Activated T-cell treated with anti-CD3 and anti-CD28 coated beads, Interleukin-2, amount 50 U/mL, for 1 hour (primary cell): ENCODE data around the gene RSRC1.
"Not testable (repeated sequence)": the region's sequence is repeated elsewhere in the genome, so short reads cannot be mapped to it uniquely, and the experiment has no call there.

Source experiments
- DNase-seq: peaks from one replicate; pipeline ENCODE4 v3.0.0-alpha.2; 2020

The RSRC1 gene, protein sequence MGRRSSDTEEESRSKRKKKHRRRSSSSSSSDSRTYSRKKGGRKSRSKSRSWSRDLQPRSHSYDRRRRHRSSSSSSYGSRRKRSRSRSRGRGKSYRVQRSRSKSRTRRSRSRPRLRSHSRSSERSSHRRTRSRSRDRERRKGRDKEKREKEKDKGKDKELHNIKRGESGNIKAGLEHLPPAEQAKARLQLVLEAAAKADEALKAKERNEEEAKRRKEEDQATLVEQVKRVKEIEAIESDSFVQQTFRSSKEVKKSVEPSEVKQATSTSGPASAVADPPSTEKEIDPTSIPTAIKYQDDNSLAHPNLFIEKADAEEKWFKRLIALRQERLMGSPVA

DNA sequence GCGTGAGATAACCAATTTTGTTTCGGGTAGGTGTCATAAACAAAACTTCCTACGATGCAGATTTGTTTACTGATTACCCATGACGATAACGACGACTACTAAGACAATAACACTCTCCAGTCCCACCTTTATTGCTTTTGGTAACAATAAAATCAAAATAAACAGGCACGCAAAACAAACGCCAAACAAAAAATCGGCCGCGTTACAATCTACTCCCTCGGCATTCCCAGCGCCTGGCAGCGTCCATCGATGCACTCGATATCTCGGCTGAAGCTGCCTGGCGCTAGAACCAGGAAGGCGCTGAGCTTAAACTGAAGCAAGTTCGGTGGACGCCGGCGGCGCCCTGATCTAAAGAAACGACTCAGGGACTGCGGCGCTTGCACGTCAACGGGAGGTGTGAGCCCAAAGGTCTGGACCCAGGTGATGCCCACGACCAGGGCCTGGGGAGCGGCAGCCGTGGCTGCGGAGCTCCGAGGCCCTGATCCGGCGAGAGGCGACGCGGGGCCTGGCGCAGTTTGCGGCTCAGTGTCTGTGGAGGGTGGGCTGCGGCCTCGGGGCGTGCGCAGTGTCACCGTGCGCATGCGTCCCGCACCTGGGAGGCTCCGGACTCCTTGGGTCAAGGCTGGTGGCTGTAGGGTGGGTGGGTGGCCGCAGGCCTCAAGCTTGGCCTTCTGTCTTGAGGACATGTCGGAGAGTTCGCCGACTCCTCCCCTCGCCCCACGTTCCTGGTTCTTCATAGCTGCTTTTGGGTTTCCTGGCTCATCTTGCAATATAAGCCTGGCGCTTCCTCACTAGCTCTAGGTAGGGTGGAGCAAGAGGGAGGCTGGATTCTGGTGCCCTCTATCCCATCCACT, at the start of gene RSRC1:
RSRC1 (plus strand) TSS at position 286 of the 854 bp plus-strand sequence. CDS start 12,016 bp downstream, outside the sequence.
- peak; percentile 75 for DNase-seq

DNA sequence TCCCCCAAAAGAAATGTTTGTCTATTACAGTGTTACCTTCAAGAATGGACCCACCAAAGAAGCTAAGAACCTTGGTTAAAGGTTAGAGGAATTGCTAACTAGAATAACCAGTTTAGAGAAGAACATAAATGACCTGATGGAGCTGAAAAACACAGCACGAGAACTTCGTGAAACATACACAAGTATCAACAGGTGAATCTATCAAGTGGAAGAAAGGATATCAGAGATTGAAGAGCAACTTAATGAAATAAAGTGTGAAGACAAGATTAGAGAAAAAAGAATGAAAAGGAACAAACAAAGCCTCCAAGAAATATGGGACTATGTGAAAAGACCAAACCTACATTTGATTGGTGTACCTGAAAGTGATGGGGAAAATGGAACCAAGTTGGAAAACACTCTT, 44.3 kb upstream of the RSRC1 start:
- not testable (repeated sequence) for DNase-seq

DNA sequence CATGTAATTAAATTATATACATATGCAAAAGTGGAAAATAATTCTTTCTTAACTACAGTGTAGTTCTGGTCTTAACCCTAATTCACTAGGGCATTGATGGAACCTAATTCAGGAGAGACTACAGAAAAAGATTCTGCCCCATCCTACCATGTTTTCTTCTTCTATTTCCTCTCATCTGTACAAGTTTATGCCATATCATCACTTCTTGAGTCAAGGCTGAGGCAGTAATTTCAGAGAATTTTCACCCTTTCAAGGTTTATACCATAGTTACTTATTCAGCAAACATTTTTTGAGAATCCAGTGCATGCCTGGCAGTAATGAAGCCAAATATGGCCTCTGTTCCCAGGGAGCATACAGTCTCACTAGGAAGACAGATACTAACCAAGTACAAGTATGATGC, 37.1 kb upstream of the RSRC1 start:
- DNase-seq, result no peak

DNA sequence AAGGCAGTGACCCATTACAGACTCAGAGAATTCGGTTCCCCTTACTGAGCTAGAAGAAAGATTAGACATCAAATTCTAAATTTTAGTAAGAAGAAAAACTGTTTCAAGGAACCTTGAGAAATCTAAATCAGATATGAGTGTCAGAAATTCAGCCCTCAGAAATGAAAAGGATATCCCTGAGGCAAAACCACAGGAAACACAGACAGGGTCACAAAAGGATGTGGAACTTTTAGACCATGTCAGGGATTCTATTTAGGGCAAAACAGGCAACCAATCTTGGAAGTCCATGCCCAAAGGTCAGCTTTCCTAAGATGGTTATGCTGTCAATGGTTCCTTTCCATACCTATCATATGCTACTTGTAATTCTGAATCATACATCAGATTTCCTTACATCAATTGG, 35.3 kb upstream of the RSRC1 start:
- no peak for DNase-seq

DNA sequence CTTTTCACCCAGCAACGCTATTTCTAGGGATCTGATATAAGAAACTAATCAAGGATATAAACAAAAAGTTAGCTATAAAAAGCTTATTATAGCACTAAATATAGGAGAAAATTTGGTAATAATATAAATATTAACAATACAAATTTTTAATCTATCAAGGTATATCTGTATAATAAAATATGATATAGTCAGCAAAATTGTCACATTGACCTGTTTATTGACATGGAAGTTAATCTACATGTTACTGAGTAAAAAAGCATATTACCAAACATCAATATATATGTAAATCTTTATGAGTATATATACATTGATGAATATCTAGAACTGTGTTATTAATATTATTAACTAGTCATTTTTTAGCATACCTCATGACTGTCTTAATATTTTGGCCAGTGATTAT, 30.3 kb upstream of the RSRC1 start:
- DNase-seq, result no peak

DNA sequence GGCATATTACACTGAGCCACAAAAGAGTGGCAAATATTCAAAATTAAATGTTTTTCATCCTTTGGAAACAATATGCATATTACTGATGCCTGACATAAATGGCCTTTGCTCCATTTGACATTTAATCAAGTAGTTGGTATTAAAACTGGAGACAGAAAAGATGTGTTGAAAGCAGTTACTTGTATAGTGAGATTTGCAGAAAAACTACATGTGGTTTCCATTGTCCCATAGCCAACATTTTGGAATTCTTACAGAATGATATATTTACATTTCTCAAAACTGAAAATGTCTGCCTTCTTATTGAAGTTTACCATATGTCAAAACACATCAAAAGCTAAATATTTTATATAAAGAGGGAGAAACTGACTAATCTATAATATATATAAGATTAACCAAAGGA, 25.2 kb upstream of the RSRC1 start:
- DNase-seq, result no peak

DNA sequence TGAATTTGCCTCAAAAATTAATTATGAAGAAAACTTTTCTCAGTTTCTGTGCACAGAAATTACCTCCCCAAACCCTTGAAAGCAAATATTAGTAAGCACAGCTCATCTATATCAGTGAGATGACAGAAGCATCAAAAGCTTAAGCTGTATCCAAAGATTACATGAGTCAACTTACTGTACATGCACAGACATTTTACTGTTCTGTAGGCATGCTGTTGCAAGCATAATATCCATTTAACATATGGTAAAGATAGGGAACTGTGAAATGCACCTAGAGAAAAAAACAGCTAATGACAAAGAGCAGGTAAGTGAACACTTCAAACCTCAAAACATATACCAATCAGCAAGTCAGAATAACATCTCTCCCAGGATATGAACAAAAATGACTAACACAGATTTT, 24.5 kb upstream of the RSRC1 start:
- no peak for DNase-seq

DNA sequence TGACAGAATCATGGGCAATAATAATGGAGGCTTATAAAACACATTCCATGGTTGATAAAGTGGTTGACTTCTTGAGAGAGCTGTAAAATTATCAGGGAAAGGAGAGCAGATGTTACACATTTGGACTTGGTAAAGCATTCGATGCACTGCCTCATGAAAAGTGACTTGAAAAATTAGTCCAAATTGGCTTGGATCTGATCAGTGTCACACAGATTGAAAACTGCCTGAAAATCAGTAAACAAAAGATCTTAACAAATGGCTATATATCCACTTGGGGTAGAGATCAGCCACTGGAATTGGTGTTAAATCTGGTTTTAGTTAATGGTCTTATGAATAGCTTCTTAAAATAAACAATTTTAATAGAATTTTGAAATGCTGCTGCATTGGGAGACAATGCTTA, 24.0 kb upstream of the RSRC1 start:
- no peak for DNase-seq

DNA sequence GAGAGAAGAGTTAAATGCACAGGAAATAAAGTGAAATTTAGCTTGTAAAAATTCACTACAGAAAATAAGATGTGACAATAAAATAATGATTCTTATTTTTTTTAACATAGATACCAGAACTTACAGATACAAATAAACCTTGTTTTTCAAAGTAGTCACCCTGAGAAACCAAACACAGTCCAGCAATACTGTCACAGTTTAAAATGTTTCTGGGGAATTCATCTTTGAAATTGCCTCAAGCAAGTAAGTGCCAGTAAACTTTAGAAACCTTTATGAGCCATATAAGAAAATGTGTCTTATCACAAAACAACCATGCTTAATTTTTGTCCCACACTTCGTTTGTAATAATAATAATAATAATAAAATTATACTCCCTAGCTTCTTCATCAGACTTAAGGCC, 23.5 kb upstream of the RSRC1 start:
- DNase-seq, result no peak

DNA sequence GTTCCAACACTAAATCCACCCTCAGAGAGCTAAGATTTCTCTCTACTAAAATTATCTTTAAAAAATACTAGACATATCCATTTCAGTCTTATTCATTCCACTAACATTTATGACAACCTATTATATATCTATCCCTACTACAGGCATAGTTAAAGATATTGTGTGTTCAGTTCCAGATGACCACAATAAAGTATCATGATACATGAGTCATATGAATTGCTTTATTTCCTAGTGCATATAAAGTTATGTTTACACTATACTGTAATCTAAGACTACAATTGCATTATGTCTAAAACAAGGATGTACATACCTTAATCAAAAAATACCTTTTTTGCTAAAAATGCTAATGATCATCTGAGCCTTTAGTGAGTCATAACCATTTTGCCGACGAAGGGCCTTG, 23.1 kb upstream of the RSRC1 start:
- no peak for DNase-seq

DNA sequence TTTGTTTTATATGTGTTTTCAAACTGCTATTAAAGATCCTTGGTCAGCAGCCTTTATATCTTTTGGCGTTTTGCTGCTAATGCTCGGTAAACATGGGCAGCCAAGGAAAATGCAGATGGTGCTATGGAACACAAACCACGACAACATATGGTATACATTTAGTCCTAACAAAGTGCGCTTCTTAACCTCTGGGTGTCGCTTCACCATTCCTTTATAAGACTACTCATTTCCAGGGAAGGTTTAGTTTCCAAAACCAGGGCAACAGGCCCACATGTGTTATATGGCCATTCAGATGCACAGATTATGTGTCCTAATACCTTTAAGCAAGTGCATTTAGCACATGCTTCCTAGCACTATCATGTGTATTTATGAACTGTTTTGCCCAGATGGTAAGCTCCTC, 18.4 kb upstream of the RSRC1 start:
- DNase-seq, result no peak

DNA sequence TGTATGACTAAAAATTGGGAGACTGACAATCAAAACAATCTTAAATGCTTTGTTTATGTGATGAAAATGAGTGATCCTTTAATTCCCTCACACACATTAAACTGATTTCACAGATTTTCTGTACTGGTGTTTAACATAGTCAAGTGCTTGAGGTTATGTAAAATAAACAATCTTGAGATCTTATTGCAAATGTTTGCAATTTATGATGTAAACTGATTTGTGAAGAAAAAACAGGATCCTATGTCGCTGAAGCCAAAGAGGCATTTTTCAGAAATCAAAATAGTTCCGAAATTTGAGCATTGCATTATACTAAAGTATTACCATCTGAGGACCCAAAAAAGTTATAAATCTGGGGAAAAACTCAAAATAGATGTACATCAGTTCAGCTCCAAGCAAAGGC, 16.4 kb upstream of the RSRC1 start:
- DNase-seq, result no peak

DNA sequence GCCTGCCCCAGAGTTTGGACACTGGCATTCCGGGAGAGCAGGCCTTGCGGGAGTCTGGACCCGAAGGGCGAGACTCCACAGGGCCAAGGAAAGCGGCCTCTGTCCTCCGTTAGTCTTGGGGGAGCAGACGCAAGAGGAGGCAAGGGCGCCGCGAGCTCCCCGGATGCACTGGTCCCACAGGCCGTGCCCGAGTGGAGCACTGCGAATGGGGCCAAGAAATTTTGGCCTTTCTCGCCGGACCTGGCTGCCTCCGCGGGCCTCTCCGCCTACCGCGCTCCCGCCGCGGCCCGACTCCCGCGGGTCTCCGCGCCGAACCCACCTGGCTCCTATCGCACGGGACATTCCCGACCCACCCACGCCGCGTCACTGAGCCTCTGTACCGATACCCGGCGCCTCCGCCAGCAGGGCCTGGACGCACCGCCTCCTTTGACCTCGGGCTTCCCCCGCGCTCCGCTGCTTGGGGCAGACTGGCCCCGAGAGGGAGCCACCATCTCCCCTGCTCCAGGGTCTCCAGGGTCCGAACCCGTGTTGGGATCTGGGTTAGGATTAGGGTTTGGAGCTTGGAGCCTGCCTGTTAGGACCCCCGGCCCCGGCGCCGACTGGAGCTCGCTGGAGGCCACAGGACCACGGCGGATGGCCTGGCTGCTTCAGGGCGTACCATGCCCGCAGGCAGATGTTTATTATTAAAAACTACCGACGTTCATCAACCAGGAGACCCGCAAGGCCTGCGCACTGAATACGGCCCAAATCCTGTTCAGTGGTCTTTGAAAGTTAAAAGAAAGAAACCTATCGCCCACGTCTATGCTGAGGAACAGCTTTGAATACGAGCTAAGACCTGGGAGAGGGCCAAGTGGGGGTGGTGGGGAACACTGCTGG, 15.4 kb upstream of the RSRC1 start:
- no peak for DNase-seq

DNA sequence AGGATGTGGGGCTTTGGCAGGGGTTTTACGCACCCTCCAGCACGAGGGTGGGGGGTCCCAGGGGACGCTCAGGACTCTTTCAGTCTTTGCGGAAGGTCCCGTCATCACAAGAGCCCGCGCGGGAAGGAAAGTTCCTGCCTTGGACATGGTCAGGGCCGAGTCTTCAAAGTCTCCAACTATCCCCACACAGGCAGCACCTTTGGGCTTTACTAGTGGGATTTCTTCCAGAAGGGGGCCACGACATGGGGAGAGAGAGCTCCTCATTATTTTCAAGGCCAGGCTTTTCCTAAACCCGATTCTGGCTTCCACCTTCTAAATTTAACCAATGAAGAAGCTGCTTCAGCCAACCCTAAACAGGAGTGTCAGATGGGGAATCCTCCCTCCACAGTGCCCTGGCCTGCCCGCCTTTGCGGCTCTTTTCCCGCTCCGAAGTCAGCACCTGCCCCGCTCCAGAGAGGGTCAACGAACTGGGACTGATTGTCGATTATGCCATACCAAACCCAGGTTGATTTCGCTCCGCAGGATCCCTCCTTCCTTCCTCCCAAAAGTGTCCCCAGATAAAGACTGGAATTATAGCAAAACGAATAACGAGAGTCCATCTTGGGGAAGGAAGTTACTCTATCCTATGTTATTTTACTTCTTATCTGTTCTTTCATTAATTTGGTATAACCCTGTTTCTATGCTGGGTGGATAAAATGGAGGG, 14.6 kb upstream of the RSRC1 start:
- DNase-seq, result no peak

DNA sequence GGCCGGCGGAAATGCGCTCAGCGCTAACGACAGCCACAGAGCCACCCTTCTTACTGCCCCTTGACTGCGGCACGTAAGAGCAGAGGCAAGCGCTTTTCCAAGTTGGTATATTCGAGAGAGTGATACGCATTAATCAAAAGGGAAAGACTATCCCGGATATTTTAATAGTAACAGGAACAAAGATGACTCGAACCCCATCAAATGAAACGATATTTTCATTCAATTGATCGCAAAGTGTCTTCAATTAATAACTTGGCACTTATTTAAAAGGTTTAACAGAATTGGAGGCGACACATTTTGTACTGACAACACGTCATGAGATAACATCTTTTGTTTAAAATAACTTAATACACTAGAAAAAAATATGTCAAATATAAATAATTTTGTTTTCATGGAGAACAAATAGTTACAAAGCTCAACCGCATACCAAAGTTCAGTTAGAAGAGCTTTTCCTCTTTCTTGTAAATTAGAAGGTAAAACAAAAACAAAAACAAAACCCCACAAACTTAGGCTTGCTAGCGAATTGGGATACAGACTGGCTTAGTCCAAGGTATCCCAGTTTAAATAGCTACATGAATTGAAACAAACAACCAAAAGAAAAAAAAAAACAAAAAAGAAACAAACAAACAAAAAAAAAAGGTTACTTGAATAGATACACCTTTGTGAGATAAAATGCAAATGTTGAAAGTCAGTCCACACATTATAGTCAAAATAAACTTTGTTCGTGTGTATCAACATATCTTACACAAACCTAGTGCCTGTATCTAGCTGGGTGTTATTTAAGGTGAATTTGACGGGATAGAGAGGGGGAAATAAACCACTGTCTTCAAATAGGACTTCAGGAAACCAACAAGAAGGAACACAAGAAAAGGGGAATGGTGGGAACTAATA, 13.8 kb upstream of the RSRC1 start:
- DNase-seq, result no peak

DNA sequence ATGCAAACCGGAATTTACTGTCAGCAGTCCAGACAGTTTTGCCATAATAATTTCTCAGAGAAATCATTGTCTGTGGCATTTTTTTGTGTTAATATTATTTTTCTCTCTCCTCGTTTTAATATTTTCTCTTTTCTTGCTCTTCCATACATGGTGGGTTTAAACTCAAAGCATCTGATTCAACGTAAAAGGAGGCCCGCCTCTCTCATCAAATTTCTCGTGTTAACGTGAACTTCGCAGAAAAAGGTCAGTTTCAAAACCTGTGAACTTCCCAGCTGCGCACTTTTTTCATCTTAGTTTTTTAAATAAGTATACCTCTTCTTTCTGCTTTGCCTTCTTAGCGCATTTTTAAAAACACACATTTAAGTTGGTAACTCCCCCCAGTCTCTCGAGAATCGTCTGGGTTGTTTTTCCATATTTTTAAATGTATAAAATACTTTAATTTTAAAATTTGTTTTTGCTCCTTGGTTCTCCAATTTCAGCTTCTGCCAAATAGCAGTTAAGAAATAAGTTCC, 12.8 kb upstream of the RSRC1 start:
- no peak for DNase-seq

DNA sequence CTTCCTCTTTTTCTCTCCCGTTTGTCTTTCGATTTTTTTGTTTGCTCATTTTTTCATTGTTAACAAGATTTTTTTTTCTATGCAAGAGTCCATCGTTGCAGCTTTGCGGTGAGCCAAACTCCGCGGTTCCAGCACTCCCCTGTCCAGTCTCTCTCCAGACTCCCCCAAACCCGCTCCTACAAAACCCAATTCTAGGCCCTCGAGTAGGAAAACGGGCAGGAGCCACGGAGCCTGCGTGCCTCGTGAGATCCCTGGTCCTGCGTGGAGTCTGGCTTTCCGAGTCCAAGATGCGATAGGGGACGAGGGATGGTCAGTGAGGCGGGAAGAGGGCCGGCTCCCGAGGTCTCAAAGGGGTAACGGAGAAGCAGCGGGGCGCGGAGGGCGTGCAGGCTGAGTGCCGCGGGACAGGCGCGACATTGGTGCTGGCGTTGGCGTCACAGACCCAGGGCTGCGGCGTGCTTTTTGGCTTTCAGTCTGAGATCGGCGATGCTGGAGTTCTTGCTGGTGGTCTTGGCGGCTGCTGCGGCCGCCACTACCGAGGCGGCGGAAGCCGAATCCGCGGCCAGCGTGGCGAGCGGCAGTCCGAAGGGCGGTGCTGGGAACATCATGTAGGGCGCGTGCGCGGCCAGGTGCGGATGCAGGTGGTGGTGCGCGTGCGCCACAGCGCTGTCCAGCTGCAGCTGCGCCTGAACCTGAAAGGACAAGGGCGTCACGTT, 12.1 kb upstream of the RSRC1 start:
- peak; percentile 75 for DNase-seq

DNA sequence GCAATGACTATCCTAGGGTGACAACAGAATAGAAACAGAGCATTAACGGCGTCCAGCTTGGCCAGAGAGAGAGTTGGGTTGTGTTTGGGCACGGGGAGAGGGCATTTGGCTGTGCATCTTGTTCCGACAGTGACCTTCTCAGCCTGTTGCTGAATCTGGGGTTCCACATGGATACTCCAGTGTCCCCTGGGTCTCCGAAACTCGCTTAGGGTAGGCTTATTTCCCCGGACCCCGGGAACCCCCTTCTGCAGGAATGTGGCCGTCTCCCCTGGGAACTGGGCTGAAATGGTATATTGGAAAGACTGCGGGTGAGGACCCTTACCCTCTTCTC, 11.6 kb upstream of the RSRC1 start:
- DNase-seq, result no peak

DNA sequence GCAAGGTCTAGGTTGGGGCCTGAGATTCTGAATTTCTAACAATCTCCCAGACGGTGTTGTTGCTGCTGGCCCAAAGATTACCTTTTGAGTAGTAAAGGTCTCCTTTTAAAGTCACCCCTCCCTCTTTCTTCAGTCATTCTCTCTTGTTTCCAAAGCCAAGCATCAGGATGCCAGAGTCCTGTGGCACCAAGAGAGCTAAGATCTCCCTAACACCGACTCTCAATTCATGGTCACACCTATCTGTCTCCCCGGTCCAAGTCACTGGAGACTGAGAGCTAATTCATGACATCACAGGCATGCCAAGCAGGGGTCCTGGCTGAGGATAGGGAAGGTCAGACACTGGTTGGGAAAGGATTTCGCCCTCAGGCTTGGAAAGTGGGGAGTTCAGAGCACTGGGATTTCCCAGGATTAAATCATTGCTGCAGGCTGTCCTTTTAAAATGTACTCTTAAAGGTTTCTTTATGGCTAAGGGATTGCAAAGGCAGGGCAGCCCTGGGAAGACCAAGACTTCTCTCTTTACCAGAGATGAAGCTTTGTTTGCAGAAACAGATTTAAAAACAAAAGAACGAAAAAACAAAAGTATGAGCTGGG, 11.0 kb upstream of the RSRC1 start:
- no peak for DNase-seq

DNA sequence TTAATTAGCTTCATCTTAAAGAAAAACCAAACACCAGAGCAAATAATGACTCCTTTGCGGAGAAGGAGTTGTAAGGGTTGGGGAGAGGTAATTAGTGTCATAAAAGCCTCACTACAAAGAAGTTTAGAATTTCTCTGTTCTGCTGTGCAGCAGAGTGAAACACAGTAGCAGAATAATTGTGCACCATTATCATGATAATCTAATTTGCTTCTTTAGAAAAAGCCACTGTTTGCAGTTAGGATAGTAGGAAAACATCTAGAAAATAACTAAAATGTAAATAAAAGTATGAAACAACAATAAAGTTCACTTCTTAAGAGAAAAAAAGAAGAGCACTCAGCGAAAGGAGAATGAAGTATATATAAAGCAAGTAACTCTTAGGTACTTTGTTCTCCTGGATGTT, 9.2 kb upstream of the RSRC1 start:
- DNase-seq, result no peak
